ENCODE measurements around the gene RAB5IF.
"Not testable (repeated sequence)": the region's sequence is repeated elsewhere in the genome, so short reads cannot be mapped to it uniquely, and the experiment has no call there.

The RAB5IF gene

DNA sequence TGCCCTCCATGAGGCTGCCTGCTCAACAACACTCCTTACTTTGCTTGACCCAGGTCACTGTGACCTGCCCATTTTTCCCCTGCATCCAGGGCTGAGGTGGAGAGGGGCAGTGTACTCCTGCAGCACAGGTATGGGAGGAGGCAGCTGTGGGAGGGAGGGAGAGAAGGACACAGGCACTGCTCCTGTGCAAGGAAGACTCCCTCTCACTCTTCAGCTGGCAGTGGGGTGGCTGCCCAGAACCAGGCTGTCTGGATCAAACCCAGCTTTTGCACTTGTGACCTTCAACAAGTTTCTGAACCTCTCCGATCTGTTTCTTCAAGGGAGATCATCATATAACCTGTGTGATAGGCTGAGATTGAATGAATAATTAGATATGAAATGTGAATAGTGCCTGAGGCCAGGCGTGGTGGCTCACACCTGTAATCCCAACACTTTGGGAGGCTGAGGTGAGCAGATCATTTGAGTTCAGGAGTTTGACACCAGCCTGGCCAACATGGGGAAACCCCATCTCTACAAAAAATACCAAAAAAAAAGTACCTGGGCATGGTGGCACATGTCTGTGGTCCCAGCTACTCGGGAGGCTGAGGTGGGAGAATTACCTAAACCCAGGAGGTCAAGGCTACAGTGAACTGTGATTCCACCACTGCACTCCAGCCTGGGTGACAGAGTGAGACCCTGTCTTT, 18.1 kb upstream of the RAB5IF start:
- no peak for DNase-seq

DNA sequence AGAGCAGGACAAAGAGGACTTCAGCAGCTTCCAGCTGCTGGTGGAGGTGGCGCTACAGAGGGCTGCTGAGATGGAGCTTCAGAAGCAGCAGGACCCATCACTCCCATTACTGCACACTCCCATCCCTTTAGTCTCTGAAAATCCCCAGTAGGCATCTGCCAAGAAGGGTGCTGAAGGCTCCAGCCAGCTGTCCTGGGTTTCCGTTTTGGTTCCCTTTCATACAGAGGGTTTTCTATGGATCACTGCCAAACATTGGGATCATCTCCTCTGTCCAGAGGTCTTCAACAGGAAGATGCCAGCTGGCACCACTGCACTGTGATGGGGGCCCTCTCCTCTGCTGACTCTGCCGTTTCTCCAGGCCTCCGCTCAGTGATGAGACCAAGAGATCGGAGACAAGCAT, 14.3 kb upstream of the RAB5IF start:
- DNase-seq, result no peak

DNA sequence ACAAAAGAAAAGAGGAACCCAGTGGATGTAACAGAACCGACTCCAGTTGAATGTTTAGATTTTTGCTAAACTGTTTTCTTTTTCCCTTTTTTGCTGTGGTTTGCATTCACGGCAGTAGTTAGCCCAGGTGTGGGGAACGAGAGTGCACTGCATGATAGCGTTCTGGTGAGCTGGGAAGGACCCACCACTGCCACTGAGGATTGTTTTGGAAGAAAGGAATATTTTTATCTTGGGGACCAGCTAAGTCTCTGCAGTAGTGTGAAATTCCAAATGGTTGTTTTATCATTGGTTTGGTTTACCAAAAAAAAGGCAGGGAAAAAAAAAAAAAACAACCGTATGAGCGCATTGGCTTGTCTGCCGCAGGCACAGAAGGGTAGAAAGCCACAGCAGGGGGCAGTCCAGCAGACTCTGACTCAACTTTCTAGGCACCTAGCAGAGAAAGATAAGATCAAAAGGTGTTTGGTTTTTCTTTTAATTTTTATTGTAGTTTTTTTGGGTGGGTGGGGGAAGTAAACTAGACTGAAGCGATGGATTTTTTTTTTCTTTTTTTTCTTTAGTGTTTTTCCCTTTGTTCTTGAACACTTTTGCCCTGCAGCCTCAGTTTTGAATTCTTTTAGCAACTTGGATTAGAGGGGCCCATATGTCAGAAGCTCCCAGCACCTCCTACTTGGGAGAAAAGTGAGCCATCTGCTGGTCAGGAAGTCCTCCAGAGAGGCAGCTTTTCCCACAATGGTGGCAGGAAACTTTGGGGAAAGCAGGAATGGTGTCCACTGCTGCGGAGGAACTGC, 13.5 kb upstream of the RAB5IF start:
- DNase-seq, result peak; percentile 58

DNA sequence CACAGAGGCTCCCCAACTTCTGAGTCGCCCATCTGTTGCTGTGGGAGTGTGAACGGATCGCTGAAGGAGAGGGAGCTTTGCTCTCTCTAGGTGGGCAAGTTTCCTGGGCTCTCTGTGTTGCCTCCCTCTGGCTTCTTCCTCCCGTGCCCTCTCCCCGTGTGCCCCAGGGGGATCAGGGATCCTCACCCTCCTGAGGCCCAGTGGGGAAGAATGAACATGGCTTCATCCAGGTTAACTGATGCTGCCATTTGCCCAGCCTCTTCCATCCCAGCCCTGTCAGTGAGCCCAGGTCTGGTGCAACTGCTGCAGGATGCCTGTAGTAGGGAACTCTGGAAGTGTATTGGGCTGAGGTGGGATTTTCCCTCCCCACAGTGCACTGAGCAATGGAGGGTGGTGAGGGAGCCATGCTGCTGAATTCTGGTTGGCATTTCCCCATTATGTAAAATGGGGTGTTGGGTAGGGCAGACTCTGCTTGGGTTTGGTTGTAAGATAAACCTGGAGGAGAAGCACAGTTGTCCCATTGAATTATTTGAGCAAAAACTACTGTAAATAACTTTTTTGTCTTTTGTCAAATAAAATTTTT, 12.1 kb upstream of the RAB5IF start:
- DNase-seq, result no peak

DNA sequence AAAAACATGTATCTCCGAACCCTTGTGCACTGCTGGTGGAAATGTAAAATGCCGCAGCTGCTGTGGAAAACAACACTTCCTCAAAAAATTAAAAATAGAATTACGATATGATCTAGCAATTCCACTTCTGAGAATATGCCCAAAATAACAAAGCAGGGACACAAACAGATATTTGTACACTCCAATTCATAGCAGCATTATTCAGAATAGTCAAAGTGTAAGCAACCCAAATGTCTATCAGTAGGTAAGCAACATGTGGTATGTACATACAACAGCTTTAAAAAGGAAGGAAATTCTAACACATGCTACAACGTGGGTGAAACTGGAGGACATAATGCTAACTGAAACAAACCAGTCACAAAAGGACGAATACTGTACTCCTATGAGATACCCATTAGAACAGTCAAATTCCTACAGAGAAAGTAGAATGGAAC, 5.7 kb upstream of the RAB5IF start:
- DNase-seq, result no peak

DNA sequence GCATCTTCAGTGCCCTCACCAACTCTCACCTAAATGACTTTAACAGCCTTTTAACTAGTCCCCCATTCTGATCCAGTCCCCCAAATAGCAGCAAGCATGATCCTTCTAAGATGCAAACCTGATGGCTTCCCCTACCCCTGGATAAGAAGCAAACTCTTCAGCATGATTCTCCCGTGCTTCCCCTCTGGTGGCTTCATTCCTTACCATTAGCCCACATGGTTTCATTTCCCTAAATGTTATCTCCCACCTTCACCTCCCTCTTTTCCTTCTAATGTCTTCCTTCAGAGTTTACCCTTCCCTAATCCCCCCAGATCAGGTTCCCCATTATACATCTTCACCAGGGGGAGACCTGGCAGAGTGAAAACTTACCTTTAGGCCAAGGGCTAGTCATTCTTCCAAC, 4.0 kb upstream of the RAB5IF start:
- DNase-seq, result no peak

DNA sequence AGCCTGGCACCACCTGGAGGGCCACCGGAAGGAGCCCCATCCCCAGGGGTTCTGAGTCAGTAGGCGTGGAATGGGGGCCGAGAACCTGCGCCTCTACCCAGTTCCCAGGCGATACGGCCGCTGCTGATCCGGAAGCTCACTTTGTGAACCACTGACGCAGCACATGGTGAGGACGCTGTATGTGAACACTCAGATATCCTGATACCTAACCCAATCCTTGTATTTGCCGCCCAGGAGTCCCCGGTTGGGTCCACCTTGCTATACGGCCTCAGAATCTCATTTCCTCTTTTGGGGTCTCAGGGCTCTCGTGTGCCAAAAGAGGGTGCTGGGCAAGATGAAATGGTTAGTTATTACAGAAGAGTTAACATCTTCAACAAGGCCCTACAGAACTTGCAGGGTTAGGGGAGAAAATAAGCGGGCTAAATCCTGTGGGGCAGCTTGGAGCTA, 604 bp upstream of the RAB5IF start:
- DNase-seq, result no peak

DNA sequence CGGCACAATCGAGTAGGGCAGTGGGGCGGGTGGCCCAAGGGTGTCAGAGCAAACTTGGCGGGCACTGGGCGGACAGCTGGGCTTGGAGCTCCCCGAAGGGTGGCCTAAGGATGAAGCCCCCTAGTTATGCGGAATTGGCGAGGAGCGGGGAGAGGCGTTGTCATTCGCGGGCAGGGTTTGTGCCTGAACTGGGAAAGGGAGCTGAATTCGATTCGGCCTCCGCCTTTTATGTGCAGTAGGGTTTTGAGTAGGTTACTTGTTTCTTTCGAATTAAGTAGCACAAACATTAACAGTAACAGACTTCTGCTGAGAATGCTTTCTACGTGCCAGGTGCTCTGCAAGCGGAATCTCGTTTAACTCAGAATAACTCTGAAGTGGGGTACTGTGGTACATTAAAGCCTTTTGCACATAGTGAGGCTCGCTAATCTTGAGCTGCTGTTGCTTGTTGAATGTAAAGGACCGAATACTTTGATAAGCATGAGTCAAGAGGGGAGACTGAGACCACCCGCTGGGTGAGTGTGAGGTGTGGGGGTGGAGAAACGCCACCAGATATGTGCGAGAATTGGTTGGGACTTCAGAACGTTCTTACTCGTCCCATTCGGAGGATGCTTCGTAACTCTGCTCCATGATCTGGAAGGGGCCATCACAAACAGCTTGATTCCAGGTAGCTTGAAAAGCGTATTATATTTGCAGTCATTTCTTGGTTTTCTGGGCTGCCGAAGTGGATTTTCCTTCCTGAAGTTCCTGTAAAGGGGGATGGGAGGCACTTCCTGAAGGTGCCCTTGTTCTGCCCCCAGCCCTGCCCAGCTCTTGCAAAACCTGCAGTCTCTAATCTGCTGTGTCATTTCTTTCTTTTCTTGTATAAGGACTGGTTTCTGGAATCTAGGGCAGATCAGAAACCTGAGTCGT, 833 bp downstream of the RAB5IF start:
- peak; percentile 6 for DNase-seq

DNA sequence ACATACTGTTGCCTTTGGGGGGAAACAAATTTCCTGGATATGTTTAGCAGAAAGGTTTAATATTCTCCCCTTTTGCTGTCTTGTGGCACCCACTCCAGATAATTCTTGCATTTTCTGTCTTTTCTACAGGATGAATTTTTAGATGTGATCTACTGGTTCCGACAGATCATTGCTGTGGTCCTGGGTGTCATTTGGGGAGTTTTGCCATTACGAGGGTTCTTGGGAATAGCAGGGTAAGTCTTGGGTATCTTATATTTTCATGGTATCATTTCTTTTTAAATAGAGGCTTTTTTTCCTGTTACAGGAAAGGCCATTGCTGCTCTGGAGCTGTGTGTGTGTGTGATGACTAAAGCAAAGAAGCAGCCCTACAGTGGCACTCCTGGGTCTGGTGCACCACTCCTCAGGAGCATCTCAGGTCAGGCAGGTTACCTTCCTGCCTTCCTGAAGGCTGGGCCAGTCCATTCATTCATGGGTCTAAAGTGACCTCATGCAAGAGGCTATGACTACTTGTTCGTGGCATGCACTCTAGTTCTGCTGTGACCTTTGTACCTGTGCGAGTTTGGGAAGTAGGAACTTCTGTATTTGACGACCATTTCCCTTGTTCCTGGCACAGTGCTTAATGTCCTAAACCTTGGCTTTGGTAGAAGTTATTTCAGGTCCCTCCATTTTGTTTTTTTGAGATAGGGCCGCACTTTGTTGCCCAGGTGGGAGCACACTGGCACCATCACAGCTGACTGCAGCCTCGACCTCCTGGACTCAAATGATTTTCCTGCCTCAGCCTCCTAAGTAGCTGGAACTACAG, 2.2 kb downstream of the RAB5IF start:
- no peak for DNase-seq

DNA sequence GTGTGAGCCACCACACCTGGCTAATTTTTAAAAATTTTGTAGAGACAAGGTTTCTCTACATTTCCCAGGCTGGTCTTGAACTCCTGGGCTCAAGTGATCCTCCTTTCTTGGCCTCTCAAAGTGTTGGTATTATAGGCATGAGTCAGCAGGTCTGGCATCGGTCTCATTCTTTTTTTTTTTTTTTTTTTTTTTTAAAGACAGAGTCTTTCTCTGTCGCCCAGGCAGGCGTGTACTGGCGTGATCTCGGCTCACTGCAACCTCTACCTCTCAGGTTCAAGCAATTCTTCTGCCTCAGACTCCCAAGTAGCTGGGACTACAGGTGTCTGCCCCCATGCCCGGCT, 2.8 kb downstream of the RAB5IF start:
- DNase-seq, result not testable (repeated sequence)

DNA sequence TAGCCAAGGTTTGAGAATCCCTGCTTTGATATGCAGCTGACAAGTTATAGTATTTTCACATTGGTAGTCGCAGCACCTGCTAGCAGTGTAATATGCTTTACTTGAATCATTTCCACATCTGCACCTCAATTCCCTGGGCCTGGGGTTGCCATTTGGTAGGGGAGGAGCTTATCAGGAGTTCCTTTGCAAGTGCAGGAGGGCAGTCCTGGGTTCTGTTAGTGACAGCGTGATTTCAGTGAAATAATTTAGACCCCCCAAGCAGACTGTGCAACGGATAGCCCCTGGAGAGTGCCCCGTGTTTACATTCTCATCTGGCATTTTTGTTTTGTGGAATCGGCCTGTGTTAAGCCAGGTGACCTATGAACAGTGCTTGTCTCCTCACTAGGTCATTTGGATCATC, 6.0 kb downstream of the RAB5IF start:
- DNase-seq, result no peak

DNA sequence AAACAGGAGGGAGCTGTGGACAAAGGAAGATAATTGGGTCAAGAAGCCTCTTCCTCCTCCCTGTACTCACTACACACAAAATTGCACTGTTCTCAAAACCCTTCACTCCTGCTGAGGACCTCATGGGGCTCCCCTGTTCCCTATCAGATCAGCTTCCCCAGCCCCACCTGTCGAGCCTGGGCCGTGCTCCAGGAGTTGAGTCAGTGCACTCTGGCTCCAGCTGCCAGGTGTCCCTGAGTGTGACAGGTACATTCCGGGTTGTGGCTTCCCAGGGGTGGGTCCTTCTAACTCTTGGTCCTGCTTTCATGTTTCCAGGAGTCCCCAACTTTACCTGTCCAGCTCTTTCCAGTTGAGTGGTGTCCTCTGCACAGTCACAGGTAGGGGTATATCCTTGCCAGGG, 8.4 kb downstream of the RAB5IF start:
- DNase-seq, result no peak

DNA sequence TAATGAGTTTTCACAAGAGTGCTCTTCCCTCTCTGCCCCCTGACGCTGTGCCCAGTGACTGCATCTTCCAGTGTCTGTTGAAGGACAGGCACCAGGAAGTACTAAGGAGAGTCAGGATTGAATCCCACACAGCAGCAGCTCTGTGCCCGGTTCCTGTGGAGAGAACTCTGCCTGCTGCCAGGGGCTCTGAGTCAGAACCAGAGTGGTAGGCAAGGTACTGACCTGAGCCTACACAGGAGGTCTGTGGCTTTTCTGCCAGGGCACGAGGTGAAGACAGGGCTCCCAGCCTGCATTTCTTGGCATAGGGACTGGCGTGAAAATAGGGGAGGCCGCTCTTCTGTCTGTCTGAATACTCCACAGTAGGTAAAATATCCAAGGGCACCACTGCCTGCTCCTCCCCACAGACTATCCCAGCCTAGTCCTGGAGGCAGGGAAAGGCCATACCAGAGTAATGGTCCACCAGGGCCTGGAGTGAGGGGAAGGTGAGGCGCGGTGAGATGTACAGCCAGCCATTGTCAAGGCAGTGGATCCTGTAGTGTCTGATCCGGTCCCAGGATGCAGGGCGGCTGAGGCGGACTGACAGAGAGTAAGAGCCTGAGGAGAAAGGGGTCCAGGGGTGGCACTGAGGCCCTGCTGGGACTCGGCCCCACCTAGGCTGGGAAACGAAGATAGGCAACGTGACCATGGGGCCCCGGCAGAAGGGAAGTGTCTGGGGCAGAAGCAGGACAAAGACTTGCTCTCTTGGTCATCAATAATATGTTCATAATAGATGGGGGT, 9.4 kb downstream of the RAB5IF start:
- no peak for DNase-seq

DNA sequence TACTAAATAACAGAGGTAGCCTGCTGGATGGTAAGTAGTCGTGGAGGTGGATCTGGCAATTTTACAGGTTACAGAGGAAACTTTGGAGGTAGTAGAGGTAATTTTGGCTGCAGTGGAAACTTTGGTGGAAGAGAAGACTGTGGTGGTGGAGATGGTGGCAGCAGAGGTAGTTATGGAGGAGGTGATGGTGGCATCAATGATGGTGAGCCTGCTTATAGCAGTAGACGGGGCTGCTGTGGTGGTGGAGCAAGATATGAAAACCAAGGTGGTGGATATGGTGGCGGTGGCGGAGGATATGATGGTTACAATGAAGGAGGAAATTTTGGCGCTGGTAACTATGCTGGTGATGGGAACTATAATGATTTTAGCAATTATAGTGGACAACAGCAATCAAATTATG, 15.3 kb downstream of the RAB5IF start:
- no peak for DNase-seq

DNA sequence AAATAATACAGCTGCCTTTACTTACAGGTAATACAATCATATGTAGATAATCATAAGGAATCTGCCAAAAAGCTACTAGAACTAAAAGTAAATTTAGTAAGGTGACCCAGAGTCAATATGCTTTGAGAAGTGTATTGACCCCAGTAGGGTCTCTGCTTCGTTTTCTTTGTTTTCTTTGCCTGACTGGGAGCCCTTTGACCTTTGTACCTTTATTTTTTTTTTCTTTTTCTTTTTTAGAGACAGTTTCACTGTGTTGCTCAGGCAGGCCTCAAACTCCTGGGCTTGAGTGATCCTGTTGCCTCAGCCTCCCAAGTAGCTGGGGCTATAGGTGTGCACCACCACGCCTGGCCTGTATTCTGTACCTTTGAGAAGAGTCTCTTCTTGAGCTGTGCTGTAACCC, 17.9 kb downstream of the RAB5IF start:
- no peak for DNase-seq

DNA sequence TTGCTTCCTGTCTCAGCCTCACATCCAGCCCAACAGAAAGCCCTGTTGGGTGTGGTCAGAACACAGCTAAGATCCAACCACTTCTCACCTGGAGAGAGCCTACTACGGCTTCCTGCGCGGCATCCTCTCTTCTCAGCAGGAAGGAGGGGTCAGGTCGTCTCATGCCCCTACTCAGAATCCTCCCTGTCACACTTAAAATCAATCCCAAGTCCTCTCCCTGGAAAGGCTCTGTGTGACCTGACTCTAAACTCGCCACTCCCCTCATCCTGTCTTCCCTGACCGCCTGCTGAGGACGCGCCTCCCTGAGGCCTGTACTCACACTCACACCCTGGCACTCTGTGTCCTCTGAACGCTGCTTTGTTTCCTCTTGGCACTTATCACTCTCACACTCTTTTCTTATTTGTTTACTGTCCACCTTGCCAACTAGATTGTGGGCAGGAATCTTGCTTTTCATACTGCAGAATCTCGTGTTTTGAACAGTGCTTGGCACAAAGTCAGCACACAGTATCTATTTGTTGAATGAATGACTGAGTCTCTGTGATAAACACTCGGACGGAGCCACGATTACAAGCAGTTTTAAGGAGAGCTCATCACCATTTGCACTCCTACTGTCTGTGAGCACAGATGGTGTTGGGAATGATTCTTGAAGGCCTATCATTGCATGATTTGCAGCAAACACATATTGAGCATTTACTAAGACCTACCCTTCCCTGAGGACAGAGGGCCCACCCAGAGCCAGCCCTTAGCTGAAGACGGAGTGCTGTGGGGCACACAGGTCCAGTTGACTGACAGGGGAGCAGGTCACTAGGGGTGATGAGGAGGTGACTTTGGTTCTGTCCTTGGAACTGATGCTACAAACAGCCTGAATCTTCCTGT, 18.7 kb downstream of the RAB5IF start:
- no peak for DNase-seq

DNA sequence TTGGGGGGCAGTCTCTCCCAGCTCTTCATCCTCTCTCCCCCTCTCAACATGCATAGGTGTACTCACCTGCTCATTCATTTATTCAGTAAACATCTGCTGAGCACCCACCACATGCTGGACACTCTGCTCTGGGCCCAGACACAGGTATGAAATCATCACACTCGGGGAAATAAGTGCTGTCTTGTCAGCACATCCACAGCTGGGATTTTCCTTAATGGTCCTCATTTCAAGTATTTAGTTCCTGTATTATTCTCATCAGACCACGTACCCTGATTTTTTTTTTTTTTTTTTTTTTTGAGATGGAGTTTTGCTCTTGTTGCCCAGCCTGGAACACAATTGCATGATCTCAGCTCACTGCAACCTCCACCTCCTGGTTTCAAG, 19.4 kb downstream of the RAB5IF start:
- no peak for DNase-seq

DNA sequence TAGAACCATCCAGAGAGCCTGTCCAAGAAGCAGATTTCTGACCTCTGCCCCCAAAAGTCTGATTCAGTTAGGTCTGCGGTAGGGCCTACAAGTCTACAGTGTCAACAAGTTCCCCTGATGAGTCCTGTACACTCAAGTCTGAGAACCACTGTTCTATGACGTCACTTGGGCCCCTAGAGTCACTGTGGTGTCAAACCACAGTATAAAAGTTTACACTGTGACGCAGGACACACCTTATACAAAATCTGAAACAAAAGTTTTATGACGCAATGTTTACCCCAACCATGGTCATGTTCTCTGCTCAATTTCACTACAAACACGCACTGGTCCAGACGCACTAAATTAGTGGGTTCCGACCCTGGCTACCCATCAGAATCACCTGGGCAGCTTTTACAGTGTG, 22.5 kb downstream of the RAB5IF start:
- DNase-seq, result no peak

DNA sequence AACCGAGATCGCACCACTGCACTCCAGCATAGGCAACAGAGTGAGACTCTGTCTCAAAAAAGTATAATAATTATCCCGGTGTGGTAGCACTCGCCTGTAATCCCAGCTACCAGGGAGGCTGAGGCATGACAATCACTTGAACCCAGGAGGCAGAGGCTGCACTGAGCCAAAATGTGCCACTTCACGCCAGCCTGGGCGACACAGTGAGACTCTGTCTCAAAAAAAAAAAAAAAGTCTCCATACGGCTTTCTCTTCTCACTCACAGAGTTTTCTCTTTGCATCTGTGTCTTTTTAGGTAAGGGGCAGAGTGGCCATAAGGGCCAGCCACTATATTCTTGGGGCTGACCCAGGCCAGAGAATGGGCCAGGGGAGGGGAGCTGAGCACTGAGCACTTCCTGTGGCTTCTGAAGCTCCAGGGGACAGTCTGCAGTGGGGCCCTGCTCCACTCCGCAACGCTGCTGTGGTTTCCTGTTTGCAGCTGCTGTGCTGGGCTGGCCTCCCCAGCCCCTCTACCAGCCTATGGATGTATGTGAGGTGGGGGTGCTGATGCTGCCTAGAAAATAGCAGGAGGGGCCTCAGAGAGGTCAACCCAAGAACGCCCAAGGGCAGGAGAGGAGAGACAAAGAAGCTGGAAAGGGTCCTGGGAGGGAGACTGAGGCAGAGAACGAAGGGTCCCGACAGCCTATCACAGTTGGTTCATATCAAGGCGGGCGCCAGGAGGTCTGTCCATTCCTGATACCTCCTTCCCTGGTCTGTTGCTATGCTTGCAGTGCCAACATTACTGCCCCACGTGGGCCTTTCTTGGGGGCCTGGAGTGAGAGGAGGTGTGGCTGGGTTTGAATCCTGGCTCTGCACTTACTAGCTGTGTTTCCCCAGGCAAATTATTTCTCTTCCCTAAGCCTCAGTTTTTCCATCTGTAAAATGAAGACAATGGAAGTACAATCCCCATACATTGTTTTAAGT, 24.4 kb downstream of the RAB5IF start:
- peak; percentile 21 for DNase-seq
